CMK (cell line): ENCODE results near the gene ZDHHC3.

Experiments used
- DNase-seq: peaks from one replicate; pipeline ENCODE4 v3.0.0-alpha.2; 2010; ENCODE audit warnings: low read depth

Gene ZDHHC3, protein sequence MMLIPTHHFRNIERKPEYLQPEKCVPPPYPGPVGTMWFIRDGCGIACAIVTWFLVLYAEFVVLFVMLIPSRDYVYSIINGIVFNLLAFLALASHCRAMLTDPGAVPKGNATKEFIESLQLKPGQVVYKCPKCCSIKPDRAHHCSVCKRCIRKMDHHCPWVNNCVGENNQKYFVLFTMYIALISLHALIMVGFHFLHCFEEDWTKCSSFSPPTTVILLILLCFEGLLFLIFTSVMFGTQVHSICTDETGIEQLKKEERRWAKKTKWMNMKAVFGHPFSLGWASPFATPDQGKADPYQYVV

DNA sequence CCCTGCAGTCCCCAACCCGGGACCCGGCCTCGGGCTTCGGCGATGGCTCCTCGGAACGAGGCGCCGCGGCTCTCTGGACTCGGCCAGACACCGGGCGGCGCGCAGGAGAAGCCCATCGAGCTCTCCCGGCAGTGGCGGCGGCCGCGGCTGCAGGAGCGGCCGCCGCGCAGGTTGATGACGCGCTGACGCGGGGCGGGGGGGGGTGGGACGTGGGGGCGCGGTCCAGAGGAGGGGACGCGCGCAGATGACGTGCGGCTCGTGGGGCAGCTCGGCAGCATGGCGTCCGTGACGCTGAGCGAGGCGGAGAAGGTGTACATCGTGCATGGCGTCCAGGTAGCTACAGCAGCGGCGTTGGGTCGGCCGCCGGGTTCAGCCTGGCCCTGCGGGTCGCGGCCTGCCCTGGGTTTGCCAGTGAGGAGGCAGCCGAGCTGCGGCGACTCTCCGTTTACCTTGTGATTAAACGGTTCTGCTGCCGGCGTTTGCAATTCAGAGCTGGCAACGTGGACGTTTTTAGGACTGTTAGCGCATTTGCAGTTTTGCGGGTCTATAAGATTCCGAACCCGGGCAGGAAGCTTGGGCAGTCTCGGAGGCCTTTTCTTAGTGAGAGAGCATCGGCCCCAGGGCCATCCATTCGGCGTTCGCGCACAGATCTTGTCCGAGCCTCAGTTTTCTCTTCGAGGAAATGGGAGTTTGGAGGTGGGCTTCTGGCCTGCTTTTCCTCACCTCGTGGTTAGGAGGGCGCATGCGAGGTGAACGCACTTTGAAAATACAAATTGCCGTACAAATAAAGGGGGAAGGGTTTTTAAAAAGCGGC, at the start of gene ZDHHC3, which contains the start of gene EXOSC7:
Gene ZDHHC3, minus strand, starts transcription at position 173 of the 814 bp plus-strand sequence. CDS start 16,738 bp downstream, outside the sequence.
Gene EXOSC7, plus strand, starts transcription at position 243 of the 814 bp plus-strand sequence. Its CDS starts 34 bp downstream, at position 277.
- peak; percentile 56 for DNase-seq

DNA sequence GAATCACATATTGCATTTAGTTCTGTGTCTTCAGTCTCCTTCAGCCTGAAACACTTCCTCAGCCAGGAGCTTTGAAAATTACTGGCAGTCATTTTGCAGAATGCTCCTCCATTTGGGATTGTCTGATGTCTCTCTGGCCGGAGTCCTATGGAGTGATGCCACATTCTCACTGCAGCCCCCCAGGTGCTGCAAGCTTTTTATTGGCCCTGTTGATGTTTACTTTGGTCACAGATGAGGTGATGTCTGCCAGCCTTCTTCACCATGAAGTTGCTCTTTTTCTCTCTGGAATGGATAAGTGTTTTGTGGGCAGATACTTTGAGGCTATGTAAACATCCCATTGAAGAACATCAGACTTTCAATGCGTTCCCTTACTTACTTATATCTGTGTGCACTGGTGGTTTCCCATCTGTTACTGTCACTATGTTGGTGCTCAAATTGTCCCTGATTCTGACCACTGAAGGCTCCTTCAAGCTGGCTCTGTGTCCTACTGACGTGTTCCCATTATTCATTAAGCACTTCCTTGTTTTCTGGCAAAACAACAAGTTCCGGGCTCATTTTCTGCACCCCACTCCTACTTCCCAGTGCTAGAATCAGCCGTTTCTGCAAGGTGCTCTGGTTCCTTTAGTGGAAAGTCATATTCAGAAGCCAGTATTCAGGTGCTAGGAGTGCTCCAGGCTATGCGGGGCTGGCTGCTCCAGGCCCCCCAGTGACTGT, 48.7 kb upstream of the ZDHHC3 start:
- no peak for DNase-seq

DNA sequence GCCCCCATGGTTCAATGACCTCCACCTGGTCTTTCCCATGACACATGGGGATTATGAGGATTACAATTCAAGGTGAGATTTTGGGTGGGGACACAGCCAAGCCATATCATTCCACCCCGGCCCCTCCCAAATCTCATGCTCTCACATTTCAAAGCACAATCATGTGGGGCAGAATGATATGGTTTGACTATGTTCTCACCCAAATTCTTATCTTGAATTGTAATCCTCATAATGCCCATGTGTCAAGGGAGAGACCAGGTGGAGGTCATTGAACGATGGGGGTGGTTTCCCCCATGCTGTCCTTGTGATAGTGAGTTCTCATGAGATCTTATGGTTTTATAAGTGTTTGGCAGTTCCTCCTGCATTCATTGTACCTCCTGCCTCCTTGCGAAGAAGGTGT, 47.7 kb upstream of the ZDHHC3 start:
- no peak for DNase-seq

DNA sequence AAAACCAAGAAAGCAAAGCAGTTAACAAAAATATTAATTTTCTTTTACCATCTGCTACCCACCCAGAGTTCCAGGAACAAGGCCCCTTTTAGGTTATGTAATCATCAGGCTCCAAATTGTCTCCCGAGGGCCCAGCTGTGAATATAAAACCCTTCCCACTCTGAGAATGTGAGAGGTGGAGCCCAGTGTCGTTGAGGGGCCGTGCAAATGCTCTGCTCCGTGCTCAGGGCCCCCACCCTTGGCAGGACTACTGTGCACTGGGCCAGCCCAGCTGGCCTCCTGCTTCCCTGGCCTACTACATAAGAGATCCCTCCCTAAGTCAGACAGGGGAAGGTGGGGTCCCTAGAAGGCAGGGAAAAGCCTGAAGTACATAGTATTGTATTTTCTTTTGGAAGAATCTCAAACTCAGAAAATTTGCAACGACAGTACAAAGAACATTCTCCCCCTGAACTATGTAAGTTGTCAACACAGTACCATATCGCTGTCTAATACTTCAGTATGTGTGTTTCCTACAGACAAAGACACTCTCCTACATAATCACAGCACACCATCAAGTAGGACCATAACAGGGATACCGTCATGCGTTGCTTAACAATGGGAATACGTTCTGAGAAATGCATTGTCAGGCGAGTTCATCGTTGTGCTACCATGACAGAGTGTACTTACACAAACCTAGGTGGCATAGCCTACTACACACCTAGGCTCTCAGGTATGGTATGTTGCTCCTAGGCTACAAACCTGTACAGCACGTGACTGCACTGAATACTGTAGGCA, 45.7 kb upstream of the ZDHHC3 start:
- no peak for DNase-seq

DNA sequence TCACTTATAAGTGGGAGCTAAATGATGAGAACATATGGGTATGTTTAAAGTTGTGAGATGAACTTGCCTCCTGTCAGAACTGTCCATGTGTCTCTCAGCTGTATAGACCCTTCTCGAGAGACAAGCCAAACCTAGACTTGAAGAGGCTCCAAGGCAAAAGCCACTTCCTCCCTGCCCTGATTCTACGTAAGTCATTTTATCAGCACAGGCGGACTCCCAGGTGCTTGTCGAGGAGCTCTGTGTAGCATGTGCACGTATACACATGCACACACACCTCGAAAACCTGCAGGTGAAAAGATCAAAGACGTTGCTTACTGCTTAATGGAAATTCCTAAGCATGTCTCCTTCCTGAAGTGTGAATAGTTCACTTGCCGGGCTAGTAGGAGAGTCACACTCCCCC, 44.6 kb upstream of the ZDHHC3 start:
- DNase-seq = no peak

DNA sequence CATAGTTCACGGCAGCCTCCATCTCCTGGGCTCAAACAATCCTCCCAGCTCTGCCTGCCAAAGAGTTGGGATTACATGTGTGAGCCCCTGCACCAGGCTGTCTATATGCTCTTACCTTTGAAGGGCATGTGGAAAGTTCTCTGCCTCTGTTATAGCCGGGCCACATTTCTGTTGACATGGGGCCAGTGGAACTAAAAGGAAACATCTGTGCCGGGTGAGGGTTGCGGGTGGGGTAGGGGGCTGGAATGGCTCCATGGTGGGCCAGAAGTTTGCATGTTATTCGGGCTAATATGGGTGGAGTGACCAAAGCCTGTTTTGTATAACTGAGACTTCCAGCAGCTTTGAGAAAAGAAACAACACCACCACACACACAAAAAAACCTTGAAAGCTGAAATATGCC, 41.8 kb upstream of the ZDHHC3 start:
- no peak for DNase-seq

DNA sequence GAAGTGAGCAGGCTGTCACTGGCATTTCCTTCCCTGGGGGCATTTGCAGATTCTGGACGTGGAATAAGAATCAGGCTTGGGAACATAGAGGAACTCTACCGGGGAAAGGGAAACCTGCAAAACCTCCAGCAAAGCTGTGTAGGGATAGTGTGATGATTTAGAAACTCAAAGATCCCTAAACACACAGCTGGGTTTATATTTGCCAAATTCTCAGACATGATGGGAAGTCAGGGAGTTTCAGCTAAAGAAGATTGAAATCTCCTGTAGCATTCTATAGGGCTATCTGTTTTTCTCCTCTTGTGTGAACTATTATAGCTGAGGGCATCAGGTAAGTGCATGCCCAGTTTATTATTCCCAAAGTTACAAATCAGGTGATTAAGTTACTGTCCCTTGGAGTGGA, 40.9 kb upstream of the ZDHHC3 start:
- no peak for DNase-seq

DNA sequence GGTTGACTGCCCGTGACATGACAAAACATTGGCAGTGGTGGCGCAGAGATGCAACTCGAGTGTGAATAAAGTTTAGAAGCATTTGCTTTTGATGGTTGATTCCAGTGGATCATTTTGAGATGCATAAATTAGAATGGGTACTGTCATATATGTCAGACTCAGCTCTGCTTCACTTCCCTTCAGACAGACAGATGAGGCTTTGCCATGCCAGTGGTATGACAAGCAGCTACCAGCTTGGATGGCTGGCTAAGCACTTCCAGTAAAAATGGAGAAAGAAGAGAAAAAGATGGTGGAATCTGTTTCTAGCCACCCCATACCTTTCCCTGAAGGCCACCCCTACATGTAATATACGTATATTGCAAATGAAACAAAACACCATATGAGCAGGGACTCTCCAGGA, 36.6 kb upstream of the ZDHHC3 start:
- no peak for DNase-seq

DNA sequence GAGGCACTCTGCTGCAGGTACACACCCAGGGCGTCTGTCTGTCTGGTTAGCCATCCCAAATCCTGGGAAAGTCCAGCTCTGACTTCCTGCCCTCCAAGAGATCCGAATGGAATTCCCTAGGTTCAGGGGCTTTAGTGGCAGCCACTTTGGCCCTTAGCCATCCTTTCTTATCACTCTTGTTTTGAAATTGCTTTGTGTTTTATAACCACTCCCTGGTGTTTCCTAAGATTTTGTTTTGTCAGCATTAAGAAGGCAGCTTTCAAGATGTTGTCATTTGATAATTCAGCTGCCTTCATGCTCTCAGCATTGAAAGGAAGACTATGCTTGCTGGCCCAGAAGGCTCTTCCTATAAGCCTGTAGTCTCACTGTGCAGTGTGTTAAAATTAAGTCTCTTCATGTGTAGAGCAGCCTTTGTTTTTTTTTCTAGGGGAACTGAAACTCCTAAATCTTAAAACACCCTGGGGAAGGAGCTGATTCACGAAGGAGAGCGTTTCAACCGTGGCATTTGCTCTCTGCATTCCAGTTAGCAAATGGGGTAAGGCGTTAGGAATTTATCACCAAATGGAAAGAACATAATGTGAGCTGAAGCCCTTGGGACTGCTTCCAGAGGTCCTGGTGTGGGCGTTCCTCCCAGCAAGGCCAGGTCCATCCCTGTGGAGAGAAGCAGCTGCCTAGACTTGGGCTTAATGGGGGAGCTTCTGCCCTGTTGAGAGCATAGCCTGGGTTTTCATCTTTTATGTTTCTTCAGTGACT, 36.0 kb upstream of the ZDHHC3 start:
- no peak for DNase-seq

DNA sequence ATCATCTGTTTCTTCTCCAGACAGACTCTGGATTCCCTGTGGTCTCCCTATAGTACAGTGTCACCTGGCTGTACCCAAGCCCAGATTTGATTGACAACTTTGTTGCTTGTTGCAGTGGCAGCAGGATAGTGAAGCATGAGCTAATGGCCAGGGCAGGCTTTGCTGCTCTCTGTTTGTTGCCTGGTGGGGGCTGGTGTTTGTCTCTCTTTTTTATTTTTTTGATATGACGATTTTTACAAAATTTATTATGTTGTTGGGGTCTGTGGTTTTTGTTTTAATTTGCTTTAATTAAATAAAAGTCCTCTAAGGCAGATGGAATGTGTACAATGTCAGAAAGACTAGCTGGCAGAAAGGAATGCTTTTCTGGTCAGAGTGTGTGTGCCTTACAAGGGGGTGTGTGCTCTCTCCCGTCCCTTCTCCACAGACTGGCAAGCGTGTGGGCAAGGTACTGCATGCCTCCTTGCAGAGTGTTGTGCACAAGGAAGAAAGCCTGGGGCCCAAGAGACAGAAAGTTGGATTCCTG, 34.9 kb upstream of the ZDHHC3 start:
- no peak for DNase-seq

DNA sequence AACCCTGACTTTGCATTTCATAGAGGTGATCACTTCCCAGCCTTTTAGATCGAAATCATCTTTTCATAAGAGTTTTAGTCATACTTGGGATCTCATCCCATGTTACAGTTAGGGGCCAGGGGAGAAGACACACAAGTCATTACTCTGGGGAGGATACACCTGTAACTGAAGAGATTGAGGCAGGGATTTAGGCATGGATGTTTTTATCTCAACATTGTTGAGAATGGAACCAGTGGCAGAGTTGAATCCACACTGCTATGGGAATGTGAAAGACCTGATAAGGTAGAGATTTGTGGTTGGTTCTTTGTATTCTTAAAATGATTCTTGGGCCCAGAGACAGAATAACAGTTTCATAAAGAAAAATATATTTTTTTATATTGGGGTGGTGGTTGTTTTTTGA, 33.9 kb upstream of the ZDHHC3 start:
- DNase-seq = no peak

DNA sequence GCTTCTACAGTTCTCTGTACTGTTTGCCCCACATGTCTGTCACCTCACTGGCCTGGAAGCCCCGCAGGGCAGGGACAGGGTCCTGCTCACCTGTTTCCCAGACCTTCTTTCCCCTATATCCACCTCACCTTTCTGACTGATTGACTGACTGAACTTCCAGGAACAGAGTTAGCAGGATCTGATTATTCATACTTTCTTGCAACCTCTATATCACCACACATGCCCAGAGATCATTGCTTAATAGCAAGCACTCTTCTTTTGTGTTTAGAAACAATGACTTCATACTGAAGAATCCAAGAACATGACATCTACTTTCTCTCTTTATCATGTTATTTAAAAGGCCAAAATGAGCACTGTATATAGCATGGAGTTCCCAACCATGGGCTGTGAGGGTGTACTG, 32.1 kb upstream of the ZDHHC3 start:
- no peak for DNase-seq

DNA sequence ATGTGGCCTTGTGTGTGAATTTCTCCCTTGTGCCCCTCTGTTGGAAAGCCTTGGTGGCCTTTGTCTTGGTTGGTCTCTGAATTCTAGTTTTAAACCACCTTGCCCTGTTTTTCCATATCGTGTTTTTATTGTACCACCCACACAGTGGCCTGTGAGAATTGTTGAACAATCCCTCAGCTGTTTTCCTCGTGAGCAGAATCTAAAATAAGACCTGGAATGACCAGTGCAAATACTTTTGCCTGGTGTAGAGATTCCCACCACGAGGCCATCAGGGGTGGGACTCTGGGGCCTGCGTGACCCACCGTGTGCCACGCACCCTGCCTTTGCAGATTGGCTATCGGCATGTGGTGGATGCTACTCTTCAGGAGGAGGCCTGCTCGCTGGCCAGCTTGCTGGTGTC, 31.1 kb upstream of the ZDHHC3 start:
- no peak for DNase-seq

DNA sequence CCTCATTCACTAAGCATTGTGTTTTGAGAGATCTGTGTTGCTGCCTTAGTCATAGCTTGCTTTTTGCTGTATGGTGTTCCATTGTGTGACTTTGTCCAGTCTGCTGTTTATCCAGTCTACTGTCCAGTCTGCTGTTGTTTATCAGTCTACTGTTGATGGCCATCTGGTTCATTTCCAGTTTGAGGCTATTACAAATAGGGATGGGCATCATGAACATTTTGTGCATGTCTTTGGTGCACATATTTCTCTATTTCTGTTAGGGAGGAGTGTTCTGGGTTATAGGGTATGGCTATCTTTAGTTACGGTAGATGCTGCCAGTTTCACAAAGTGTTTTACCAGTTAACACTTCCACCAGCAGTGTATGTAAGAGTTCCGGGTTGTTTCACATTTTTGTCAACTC, 27.9 kb upstream of the ZDHHC3 start:
- DNase-seq = no peak

DNA sequence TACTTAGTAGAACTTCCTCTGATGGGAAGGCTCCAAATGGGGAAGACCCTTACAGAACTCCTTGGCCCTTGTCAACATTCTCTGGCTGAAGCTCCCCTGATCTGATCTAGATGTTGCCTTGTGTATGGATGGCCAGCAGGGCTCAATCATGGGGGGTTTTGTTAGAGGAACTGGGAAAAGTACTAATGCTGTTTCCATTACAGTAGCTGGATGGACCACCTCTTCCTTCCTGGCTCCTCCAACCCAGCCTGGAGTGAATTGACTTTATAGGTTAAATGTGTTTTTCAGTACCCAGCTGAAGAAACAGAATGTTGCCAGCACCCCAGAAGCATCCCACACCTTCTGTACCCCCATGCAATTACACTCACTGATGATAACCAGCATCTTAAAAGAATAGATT, 27.4 kb upstream of the ZDHHC3 start:
- no peak for DNase-seq

DNA sequence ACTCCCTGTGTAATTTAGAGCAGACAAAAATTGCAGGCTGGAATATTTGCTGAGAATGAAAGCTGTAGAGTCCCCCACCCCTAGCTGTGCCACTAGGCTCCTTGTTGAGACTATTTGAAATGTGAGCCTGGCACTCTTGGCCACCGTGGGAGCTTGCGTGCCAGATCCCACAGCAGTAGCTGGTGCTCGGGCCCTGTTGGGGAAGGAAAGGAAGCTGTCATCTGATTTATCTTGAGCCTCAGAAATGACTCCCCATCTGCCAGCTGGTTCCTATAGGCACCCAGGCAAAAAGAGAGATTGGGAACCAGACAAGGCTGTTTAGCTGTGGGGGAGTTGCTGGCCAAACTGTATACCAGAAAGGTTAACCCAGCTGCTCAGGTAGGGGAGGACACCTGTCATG, 26.7 kb upstream of the ZDHHC3 start:
- no peak for DNase-seq

DNA sequence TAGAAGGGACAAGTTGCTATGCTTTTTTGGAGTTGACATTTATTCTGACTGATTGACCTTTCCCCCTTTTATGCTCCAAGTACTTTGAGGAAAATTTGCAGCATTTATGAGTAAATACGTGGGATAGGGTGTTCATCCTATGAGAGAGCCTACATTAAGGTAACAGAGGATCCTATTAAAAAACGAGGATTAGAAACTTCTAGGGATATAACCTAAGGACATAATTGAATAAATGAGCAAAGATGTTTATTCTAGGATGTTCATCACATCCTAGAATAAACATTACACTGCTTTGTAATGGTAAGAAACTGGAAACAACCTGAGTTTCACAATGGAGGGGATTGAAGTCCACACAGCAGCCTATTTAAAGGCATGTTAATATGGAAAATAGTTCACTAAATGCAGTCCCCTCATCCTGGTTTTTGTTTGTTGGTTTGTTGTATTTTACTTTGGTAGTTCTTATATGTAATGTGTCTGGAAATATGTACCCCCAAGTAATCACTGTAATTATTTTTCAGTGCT, 26.2 kb upstream of the ZDHHC3 start:
- no peak for DNase-seq

DNA sequence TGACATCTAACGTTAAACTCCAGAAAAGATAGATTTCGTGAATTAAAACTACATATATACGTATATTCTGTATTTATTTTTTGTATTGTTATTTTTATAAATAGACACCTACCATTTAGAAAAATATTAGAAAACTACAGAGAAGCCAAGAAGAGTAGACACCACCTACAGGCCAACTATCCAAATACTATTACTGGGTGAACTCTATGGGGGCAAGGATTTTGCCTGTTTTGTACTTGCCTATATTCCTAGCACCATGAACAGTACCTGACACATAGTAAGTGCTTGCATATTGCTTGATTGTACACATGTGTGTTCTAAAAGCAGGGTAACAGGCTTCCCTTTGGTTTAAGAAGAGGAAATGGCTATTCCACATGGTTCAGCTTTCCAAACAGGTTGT, 25.8 kb upstream of the ZDHHC3 start:
- no peak for DNase-seq

DNA sequence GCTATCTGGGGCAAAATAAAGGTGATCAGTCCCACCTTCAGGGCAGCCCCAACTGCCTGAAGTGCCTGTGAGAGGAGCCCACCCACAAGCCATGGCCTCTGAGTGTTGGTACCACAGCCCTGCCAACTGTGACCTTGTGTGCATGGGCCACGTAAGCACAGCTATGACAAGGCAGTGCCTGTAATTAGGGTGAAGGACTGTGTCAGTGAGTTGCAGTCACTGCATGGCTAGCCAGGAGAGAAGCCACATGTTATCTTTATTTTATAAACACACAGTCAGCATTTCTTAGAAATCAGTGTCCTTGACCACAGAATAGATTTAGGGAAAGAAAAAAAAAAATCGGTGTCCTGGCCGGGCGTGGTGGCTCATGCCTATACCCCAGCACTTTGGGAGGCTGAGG, 24.8 kb upstream of the ZDHHC3 start:
- no peak for DNase-seq

DNA sequence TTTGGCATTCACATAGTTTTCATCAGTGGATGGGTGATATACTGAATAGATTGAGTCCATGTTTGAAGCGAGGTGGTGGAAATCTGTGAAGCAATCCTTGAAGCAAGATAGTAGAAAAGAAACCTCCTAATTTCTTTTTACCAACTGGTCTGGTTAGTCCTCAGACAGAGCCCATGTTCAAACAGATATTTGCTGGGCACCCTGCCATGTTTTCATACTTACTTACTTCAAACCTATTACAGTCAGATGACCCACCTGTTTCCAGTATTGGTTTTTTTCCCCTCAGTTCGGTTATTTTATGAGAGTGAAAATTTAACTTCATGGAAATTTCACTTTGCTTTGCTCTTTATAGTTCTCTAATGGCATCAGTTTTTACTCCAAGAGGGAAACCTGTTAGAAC, 23.8 kb upstream of the ZDHHC3 start:
- no peak for DNase-seq

DNA sequence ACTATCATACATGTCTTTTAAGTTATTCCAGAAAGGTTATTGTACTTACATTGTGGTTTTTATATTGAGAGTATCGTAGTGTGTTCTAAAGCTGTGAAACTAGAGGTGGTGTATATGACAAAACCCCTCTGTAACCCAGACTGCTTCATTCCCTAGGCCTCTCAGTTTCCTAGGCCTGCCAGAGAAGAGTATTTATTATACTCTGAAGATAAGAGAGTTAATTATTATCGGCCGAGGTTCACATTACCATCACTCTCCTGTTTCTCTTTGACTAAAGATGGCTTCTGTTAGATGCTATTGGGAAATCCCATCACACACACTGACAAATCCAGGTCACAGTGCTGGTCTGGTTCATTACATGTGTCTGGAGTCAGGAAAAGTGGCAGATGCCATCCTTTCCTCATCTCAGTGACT, 20.6 kb upstream of the ZDHHC3 start:
- no peak for DNase-seq
